ENCODE measurements around the gene IFNLR1.
A peak's percentile ranks its signal among the peaks of the same experiment; 100 is the strongest.

IFNLR1 gene

GRCh38 chr1:24122776-24123175 lies 64.3 kb downstream of the IFNLR1 start:
- no peak for DNase-seq (ENCODE audit: low read depth in 3 of 3)

- DNase-seq (ENCODE audit: low read depth in 3 of 3), result no peak
These were observed 65.7 kb downstream of the IFNLR1 start for GRCh38 chr1:24121406-24121805.

DNA sequence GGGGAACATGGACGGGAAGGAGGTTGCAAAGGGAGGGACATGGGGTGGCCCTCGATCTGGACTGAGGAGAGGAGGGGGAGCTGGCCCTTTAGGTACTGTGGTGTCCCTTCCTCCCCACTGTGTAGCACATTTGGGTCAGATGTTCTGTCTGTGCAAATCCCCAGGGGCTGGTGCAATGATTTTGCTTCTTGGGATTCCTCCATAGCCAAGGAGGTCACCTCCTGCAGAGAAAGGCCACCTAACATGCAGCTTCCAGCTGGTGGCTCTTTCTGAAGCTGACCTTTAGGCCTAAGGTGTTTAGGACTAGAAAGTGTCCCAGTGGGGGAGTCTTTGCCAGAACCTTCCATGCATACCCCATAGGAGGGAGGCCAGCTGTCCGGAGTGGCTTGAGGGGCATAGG lies 66.1 kb downstream of the IFNLR1 start:
- no peak for DNase-seq (ENCODE audit: low read depth in 3 of 3)

DNA sequence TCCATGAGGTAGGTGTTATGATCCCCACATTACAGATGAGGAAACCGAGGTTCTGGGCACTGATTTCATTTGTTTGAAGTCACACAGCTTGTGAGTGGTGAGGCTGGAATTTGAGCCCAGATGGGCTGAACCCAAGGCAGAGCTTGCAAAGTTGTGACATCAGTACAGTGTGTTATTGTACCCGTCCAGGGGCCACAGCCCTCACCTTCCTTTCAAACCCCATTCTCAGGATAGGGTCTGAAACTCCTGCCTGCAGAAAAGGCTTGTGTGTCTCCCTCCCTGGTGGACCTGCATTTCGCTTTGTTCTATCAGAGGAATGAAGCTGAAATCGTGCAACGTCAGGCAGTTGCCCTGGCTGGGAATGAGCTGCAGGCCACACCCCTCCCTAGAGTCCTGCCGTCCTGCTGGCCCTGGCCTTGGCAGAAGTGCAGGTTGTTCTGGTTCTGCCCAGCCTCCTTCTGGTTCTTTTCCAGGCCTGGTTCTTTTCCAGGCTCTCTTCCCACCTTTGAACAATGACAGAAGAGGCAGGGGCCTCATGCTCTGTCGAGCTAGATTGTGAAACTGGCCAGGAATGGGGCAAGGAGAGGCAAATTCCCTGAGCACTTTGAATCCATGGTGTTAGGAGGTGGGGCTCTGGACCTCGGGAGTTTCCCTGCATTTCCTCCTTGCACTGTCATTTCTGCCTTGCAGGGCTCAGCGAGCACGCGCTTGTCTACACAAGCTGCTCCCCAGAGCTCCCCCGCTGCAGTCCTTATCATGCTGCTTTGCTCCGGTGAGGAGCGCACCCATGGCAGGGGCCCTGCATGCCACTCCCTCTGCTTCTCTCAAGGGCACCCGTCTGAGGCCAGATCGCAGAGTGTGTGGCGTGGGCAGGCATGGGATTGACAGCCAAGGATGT lies 67.0 kb downstream of the IFNLR1 start:
- DNase-seq (ENCODE audit: low read depth in 3 of 3), result no peak

DNA sequence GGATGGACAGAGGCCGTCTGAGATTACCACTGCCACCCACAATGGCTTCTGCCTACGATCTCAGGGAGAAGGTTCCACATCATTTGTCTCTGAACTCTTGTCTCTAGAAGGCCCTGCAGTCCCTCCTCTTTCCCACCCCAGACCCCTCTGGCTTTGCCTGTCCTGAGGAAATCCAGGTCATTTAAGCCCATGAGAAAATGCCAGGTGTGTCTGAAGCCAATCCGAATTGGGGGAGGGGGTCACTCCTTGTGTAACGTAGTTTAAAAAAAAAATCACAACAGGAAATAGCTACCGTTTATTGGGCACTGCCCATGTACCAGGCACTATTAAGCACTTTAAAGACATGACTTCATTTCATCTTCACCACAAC lies 67.6 kb downstream of the IFNLR1 start:
- DNase-seq (ENCODE audit: low read depth in 3 of 3), result no peak

GRCh38 chr1:24118410-24119242 lies 68.5 kb downstream of the IFNLR1 start:
- DNase-seq (ENCODE audit: low read depth in 3 of 3), result no peak

DNA sequence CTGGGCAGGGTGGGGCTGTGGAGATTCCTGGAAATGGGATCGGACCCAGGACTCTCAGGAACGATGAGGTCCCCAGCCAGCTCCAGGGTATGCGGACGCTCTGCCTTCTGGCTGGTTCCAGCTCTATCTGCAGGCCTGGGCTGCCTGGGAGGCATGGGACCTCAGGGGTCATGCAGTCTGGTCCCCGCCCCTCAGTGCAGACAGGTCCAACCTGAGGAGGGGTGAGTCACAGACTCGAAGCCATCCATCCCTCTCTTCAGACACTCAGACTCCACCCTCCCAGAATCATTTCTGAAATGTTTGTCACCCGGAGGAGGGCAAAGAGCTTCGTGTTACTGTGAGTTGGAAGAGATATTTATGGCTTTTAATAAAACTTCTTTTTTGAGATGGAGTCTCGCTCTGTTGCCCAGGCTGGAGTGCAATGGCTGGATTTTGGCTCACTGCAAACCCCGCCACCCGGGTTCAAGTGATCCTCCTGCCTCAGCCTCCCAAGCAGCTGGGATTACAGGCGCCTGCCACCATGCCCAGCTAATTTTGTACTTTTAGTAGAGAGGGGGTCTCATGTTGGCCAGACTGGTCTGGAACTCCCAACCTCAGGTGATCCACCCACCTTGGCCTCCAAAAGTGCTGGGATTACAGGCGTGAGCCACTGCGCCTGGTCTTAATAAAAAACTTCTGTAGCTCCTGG lies 69.2 kb downstream of the IFNLR1 start:
- no peak for DNase-seq (ENCODE audit: low read depth in 3 of 3)

DNA sequence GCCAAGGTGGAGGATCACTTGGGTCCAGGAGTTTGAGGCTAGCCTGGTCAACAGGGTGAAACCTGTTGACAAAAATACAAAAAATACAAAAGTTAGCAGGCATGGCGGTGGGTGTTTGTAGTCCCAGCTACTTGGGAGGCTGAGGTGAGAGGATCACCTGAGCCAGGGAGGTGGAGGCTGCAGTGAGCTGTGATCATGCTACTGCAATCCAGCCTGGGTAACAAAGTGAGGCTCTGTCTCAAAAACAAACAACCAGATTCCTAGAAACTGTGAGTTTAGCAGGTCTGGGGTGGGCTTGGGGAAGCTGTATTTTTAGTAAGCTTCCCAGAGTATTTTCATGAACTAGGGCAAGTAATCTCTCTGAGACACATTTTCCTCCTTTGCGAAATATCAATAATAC lies 70.0 kb downstream of the IFNLR1 start:
- DNase-seq (ENCODE audit: low read depth in 3 of 3), result no peak

DNA sequence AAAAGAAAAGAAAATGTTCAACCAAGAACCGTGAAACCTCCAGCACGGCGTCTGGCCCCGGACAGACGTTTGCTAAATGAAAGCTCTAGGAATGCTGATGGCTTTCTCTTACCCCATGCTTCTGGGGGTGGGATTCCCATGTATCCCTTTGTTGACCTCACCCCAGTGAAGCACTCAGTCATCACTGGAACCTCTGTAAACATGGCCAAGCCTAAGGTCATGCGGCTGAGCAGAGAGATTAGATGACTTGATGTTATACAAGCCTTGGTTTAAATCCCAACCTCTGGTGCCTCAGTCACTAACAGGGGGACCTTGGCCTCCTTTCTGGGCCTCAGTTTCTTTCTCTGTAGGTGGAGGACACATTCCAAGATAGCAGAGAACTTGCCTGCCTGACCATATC lies 72.3 kb downstream of the IFNLR1 start:
- no peak for DNase-seq (ENCODE audit: low read depth in 3 of 3)

DNA sequence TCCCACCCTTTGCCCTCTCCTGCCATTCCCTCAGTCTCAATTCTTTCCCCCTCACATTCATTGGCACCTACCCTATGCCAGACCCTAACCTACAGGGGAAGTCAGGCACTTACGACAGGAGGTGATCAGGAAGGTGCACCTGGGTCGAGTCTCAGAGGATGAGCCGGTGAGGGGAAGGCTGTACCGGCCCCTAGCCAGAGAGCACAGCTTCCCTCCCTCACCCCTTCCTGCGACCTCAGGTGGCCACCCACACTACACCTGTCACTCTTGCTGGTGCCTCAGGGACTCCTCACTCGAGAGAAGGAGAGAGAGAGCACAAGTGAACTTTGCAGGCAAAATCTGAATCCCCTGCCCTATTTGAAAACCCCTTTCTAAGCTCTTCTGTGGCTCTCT lies 73.5 kb downstream of the IFNLR1 start:
- no peak for DNase-seq (ENCODE audit: low read depth in 3 of 3)

GRCh38 chr1:24111996-24112779 lies 74.9 kb downstream of the IFNLR1 start, which contains the start of gene MYOM3:
MYOM3 (minus strand) TSS chr1:24112135; CDS start chr1:24108636, 3,499 bp downstream.
- DNase-seq (ENCODE audit: low read depth in 3 of 3), result peak in 2 of 3 experiments; percentile 2 to 18

- DNase-seq (ENCODE audit: low read depth in 3 of 3), result no peak
These were observed 75.7 kb downstream of the IFNLR1 start for GRCh38 chr1:24111262-24111995.

DNA sequence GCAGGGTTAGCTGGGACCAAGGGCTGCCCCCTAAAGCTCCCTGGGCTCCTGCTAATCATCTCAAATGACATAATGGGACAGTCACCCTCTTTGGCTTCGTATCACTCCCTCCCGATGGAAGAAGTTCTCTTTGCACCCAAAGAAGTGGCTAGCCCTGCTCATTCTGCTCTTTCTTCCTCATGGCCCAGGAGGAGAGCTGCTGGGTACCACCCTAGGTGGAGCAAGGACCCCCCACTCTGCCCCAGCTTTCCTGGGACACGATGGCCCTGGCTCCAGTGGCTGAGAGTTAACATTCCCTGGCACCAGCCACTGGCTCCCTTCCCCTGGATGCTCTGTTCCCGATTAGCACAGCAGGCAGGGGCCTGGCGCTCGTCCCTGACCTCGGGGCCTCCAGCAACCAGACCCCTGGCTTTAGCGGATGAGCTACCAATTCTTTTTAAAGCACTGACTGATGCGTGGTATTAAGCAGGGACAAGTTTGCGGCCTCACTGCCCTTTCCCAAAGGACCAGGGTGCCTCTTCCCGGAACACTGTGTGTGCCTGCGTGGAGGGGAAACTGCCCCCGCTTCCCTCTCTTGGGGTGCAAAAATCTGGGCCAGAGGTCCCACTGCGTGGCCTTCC lies 76.3 kb downstream of the IFNLR1 start:
- no peak for DNase-seq (ENCODE audit: low read depth in 3 of 3)

- no peak for DNase-seq (ENCODE audit: low read depth in 3 of 3)
These were observed 77.2 kb downstream of the IFNLR1 start for GRCh38 chr1:24109686-24110475.

GRCh38 chr1:24109166-24109483 lies 78.0 kb downstream of the IFNLR1 start:
- no peak for DNase-seq (ENCODE audit: low read depth in 3 of 3)

GRCh38 chr1:24108334-24109165 lies 78.5 kb downstream of the IFNLR1 start:
- no peak for DNase-seq (ENCODE audit: low read depth in 3 of 3)

GRCh38 chr1:24107462-24108138 lies 79.5 kb downstream of the IFNLR1 start:
- no peak for DNase-seq (ENCODE audit: low read depth in 3 of 3)

Measured in stimulated activated CD4-positive, alpha-beta T cell treated with anti-CD3 and anti-CD28 coated beads, TNF-alpha, amount 100 ng/mL, for 4 hours (primary cell).